ENCODE results near the gene TYMP.

The TYMP gene

GRCh38 chr22:50498322-50498890 is 31.4 kb downstream of the TYMP start:
- POLR2A ChIA-PET: interaction anchor here (0.6 to 3.8 kb wide), 10 partner anchors 9 to 256 kb away, joined by 3 to 33 read pairs (median 4); partner anchors contain the start of genes CHKB, HDAC10, LMF2 and MIOX
- Histone ChIP-seq H3K27ac (ENCODE audit: extremely low read depth, low read depth, low read length) (no peak overlapping the region; the same call in 1 of the 2 replicates), H3K4me1 (ENCODE audit: control insufficient read depth, insufficient read depth, low read length) (no peaks in the 10 kb centered on the region), H3K9me3 (ENCODE audit: control insufficient read depth, insufficient read depth, low read depth, low read length) (no peaks in the 10 kb centered on the region), H3K36me3 (ENCODE audit: control insufficient read depth in 2 of 2, insufficient read depth in 1 of 2, low read length in 2 of 2) (peaks cover 0 to 14% of the 10 kb centered on the region in 2 experiments; a peak in 1 of 3 replicates), H3K4me3 (ENCODE audit: low read depth, low read length) (no peak overlapping the region)
- CTCF ChIA-PET: interaction anchor here (0.6 to 3.7 kb wide), 32 partner anchors 8 to 410 kb away, joined by 3 to 24 read pairs (median 4); partner anchors contain the start of genes ADM2, HDAC10, LMF2 and MIOX
- peak; percentile 40; the same call in 1 of the 2 replicates for TF ChIP-seq ZIC2 (tag by site-specific recombination; IDR thresholded peaks at IDR 0.05)
- TF ChIP-seq ZNF639 (tag by site-specific recombination; IDR thresholded peaks at IDR 0.05): peak; percentile 51; the same call in 1 of the 2 replicates
- TF ChIP-seq ZNF362 (tag by site-specific recombination; IDR thresholded peaks at IDR 0.05): no peak
- no peak for TF ChIP-seq FEZF1 (tag by site-specific recombination; IDR thresholded peaks at IDR 0.05)
- 0 out of 2 replicates have a peak, but pooled peaks have one; percentile 48 for TF ChIP-seq ZNF24 (tag by site-specific recombination; IDR thresholded peaks at IDR 0.05)
- TF ChIP-seq ZNF544 (tag by site-specific recombination; IDR thresholded peaks at IDR 0.05): no peak
- TF ChIP-seq ZNF843 (tag by site-specific recombination; IDR thresholded peaks at IDR 0.05): no peak
- 0 out of 2 replicates have a peak, but pooled peaks have one; percentile 33 for TF ChIP-seq ZBTB48 (tag by site-specific recombination; IDR thresholded peaks at IDR 0.05)
- peak; percentile 91 for TF ChIP-seq SP2 (tag by site-specific recombination; IDR thresholded peaks at IDR 0.05)
- TF ChIP-seq ZNF2 (tag by site-specific recombination; IDR thresholded peaks at IDR 0.05): peak; percentile 99
- TF ChIP-seq, protein P1, sequence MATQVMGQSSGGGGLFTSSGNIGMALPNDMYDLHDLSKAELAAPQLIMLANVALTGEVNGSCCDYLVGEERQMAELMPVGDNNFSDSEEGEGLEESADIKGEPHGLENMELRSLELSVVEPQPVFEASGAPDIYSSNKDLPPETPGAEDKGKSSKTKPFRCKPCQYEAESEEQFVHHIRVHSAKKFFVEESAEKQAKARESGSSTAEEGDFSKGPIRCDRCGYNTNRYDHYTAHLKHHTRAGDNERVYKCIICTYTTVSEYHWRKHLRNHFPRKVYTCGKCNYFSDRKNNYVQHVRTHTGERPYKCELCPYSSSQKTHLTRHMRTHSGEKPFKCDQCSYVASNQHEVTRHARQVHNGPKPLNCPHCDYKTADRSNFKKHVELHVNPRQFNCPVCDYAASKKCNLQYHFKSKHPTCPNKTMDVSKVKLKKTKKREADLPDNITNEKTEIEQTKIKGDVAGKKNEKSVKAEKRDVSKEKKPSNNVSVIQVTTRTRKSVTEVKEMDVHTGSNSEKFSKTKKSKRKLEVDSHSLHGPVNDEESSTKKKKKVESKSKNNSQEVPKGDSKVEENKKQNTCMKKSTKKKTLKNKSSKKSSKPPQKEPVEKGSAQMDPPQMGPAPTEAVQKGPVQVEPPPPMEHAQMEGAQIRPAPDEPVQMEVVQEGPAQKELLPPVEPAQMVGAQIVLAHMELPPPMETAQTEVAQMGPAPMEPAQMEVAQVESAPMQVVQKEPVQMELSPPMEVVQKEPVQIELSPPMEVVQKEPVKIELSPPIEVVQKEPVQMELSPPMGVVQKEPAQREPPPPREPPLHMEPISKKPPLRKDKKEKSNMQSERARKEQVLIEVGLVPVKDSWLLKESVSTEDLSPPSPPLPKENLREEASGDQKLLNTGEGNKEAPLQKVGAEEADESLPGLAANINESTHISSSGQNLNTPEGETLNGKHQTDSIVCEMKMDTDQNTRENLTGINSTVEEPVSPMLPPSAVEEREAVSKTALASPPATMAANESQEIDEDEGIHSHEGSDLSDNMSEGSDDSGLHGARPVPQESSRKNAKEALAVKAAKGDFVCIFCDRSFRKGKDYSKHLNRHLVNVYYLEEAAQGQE (tag by site-specific recombination; IDR thresholded peaks at IDR 0.05): peak; percentile 95
- TF ChIP-seq, protein P2, sequence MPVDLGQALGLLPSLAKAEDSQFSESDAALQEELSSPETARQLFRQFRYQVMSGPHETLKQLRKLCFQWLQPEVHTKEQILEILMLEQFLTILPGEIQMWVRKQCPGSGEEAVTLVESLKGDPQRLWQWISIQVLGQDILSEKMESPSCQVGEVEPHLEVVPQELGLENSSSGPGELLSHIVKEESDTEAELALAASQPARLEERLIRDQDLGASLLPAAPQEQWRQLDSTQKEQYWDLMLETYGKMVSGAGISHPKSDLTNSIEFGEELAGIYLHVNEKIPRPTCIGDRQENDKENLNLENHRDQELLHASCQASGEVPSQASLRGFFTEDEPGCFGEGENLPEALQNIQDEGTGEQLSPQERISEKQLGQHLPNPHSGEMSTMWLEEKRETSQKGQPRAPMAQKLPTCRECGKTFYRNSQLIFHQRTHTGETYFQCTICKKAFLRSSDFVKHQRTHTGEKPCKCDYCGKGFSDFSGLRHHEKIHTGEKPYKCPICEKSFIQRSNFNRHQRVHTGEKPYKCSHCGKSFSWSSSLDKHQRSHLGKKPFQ (tag by site-specific recombination; IDR thresholded peaks at IDR 0.05): peak; percentile 44; the same call in 1 of the 2 replicates
- peak; percentile 88 for TF ChIP-seq ZNF654 (tag by site-specific recombination; IDR thresholded peaks at IDR 0.05; ENCODE audit: low read depth)
- TF ChIP-seq ZNF341 (tag by site-specific recombination; IDR thresholded peaks at IDR 0.05; ENCODE audit: low read depth): peak; percentile 78
- peak; percentile 56 for TF ChIP-seq KLF8 (tag by site-specific recombination; IDR thresholded peaks at IDR 0.05)
- TF ChIP-seq SP3 (tag by site-specific recombination; IDR thresholded peaks at IDR 0.05): peak; percentile 63
- TF ChIP-seq PATZ1 (tag by site-specific recombination; IDR thresholded peaks at IDR 0.05): peak; percentile 46; the same call in 1 of the 2 replicates
- TF ChIP-seq ZNF169 (tag by site-specific recombination; IDR thresholded peaks at IDR 0.05): no peak
- TF ChIP-seq SP7 (tag by site-specific recombination; IDR thresholded peaks at IDR 0.05): peak; percentile 36; the same call in 1 of the 2 replicates
- peak; percentile 38; the same call in 1 of the 2 replicates for TF ChIP-seq PRDM1 (tag by site-specific recombination; IDR thresholded peaks at IDR 0.05)
- TF ChIP-seq IKZF3 (tag by site-specific recombination; IDR thresholded peaks at IDR 0.05): peak; percentile 55
- TF ChIP-seq ZEB2 (tag by site-specific recombination; IDR thresholded peaks at IDR 0.05): peak; percentile 43; the same call in 1 of the 2 replicates
- peak; percentile 36; the same call in 1 of the 2 replicates for TF ChIP-seq ZNF629 (tag by site-specific recombination; IDR thresholded peaks at IDR 0.05)
- peak; percentile 81 for TF ChIP-seq ZBTB20 (tag by site-specific recombination; IDR thresholded peaks at IDR 0.05)
- 0 out of 2 replicates have a peak, but pooled peaks have one; percentile 34 for TF ChIP-seq ZNF366 (tag by site-specific recombination; conservative IDR thresholded peaks at IDR 0.05)
- TF ChIP-seq ZBTB7A (tag by site-specific recombination; IDR thresholded peaks at IDR 0.05; ENCODE audit: low read depth): no peak
- 0 out of 2 replicates have a peak, but pooled peaks have one; percentile 17 for TF ChIP-seq ZNF391 (tag by site-specific recombination; IDR thresholded peaks at IDR 0.05; ENCODE audit: borderline replicate concordance, low read depth)
